IMR-90 (cell line): ENCODE measurements around the gene CARS2.

Experiments
- CEBPB ChIP-seq: IDR thresholded peaks from 2 replicates; pipeline ENCODE4 v1.6.1; 2012; ENCODE audit warnings: low read depth, low read length, improper control_type of control experiment
- FOS ChIP-seq: fragments of 150-350 bp; IDR thresholded peaks from 2 replicates; pipeline ENCODE4 v1.6.1; 2016; ENCODE audit warnings: low read depth, low read length
- POLR2A ChIP-seq: IDR thresholded peaks from 2 replicates; pipeline ENCODE4 v1.6.1; 2012; ENCODE audit warnings: mild to moderate bottlenecking, low read depth, low read length
- RFX5 ChIP-seq: IDR thresholded peaks from 2 replicates; pipeline ENCODE4 v1.8.0; 2012; ENCODE audit warnings: low read depth, mild to moderate bottlenecking, low read length, moderate library complexity
- TF ChIP-seq, protein P1 (sequence below): conservative IDR thresholded peaks from 2 replicates; pipeline ENCODE4 v1.5.1; 2012; ENCODE audit warnings: mild to moderate bottlenecking, low read depth, low read length, improper control_type of control experiment
- TF ChIP-seq, protein P2 (sequence below): fragments of 150-350 bp; IDR thresholded peaks from 2 replicates; pipeline ENCODE4 v1.6.1; 2017; ENCODE audit warnings: mild to moderate bottlenecking, antibody characterized with exemption, low read length, low read depth

- TF ChIP-seq POLR2A (no peak), FOS (no peak), CEBPB (no peak), RFX5 (no peak)
- TF ChIP-seq, protein P1, sequence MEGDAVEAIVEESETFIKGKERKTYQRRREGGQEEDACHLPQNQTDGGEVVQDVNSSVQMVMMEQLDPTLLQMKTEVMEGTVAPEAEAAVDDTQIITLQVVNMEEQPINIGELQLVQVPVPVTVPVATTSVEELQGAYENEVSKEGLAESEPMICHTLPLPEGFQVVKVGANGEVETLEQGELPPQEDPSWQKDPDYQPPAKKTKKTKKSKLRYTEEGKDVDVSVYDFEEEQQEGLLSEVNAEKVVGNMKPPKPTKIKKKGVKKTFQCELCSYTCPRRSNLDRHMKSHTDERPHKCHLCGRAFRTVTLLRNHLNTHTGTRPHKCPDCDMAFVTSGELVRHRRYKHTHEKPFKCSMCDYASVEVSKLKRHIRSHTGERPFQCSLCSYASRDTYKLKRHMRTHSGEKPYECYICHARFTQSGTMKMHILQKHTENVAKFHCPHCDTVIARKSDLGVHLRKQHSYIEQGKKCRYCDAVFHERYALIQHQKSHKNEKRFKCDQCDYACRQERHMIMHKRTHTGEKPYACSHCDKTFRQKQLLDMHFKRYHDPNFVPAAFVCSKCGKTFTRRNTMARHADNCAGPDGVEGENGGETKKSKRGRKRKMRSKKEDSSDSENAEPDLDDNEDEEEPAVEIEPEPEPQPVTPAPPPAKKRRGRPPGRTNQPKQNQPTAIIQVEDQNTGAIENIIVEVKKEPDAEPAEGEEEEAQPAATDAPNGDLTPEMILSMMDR = no peak
- TF ChIP-seq, protein P2, sequence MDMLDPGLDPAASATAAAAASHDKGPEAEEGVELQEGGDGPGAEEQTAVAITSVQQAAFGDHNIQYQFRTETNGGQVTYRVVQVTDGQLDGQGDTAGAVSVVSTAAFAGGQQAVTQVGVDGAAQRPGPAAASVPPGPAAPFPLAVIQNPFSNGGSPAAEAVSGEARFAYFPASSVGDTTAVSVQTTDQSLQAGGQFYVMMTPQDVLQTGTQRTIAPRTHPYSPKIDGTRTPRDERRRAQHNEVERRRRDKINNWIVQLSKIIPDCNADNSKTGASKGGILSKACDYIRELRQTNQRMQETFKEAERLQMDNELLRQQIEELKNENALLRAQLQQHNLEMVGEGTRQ = no peak
Observed at GRCh38 chr13:110626521-110626920, 79.4 kb downstream of the CARS2 start.
